Stimulated activated CD4-positive, alpha-beta T cell treated with anti-CD3 and anti-CD28 coated beads, Interleukin-15, amount 100 ng/mL, for 1 hour (primary cell): Measurements from ENCODE around the gene MT1X.
"Not testable (repeated sequence)": the region's sequence is repeated elsewhere in the genome, so short reads cannot be mapped to it uniquely, and the experiment has no call there.

Source experiments
- DNase-seq, 2 donors: peaks; one replicate each; pipeline ENCODE4 v3.0.0-alpha.2; 2020; ENCODE audit warnings: low read depth in 1 of 2, low spot score in 1 of 2

Gene MT1X

DNA sequence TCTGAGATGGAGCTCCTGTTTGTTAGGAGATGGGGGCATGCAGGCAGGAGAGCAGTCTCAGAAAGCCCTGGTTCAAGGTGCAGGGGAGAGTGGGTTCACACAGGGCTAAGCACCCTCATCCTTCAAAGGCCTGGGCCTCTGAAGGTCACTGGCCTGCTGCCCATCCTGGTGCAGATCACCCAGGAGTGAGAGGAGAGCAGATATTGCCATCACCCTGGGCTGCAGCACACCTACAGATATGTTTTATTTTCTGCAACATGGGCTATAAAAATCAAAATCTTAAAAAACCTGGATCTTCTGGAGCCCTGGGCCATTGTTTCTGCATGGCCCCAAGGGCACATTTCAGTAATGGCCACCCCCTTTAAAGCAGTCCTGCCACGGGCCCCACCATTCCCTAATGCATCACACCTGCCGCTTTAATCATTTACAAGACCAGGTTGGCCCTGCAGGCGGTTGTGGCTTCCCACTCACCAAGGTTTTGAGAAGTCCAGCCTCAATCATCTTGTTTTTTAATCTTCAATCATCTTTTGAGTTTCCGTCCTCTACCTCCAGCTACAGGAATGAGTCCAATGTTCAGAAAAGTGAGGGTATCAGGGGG, 27.3 kb downstream of the MT1X start:
- no peak for DNase-seq

DNA sequence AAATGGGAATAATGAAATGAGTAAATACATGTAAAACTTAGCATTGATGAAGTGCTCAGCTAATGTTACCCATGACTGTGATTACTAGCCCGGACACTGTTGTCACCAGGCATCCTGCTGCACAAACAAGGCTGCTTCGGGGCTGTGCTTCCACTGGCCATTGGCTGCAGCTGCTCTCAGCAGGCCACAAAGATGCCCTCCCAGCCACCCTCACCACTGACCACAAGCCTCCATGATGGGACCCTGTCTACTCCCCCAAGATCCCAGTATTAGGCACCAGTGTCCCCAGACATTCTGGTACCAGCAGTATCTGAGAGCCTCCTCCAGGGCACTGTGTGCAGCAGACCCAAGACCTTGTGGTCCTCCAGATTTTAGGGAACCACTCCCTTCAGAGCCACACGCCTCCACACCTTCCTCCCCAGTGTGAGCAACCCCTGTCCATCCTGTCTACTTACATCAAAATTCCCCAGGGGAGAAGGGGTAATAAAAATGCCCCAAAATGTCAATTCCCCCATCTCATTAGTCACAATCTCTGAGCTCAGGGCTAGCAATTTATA, 28.0 kb downstream of the MT1X start:
- no peak for DNase-seq

DNA sequence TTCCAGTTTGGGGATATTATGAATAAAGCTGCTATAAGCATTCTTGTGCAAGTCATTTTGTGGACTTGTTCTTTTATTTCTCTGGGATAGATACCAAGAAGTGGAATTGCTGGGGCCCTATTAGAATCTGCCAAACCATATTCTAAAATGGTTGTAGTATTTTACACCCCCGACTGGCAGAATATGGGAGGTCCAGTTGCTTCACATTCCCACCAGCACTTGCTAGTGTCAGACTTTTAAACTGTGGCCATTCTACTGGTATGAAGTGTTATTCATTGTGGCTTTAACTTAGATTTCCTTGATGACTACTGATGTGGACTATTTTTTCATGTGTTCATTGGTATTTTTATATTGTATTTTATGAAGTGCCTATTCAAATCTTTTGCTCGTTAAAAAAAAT, 29.6 kb downstream of the MT1X start:
- DNase-seq, result no peak

DNA sequence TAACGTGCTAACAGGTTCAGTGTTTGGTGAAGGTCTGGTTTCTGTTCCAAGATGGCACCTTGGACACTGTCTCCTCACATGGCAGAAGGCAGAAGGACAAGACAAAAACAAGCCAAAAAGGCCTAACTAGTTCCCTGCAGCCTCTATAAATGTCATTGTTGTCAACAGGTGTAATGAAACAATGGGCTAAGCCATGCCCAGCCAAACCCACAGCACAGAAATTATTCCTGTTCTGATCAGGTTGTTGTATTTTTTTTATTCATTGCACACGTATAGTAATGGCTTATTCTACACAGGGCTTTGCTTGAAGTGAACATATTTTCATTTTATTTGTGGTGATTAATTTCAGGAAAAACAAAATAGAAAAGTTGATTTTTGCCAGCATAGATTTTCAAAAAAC, 31.5 kb downstream of the MT1X start:
- no peak for DNase-seq

DNA sequence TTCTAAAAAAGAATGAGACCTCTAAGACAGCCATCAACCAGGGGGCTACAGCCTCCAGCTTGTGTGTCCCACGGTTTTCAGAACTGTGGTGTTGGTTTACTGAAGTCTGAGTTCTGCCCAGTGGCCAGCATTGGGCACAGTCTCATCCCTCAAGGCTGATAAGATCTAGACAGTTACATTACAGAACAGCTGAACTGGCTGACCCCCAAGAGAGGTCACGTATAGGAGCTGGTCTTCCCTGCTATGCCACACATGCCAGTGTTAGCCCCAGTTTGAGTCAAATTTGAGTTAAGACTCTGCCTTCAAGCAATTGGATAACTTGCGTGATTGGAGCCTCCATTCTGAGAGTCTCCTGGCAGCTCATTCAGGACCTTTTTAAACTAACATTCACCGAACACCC, 32.9 kb downstream of the MT1X start:
- no peak for DNase-seq

- DNase-seq, result no peak
Measured at GRCh38 chr16:56716761-56717160, 34.5 kb downstream of the MT1X start.

DNA sequence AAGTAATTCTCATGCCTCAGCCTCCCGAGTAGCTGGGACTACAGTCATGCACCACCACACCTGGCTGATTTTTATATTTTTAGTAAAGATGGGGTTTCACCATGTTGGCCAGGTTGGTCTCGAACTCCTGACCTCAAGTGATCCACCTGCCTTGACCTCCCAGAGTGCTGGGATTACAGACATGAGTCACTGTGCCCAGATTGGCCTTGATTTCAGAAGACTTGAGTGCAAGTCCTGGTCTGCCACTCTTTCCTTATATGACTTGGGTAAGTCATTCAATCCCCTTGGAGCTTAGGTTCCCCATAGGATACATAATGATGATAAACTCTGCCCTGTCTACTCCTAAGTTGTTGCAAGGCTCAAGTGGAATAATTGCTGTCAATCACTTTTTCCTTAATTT, 35.3 kb downstream of the MT1X start:
- not testable (repeated sequence) for DNase-seq

GRCh38 chr16:56722200-56722842, 40.1 kb downstream of the MT1X start:
- no peak for DNase-seq

- DNase-seq, result no peak
Measured at GRCh38 chr16:56724191-56724590, 41.9 kb downstream of the MT1X start.

DNA sequence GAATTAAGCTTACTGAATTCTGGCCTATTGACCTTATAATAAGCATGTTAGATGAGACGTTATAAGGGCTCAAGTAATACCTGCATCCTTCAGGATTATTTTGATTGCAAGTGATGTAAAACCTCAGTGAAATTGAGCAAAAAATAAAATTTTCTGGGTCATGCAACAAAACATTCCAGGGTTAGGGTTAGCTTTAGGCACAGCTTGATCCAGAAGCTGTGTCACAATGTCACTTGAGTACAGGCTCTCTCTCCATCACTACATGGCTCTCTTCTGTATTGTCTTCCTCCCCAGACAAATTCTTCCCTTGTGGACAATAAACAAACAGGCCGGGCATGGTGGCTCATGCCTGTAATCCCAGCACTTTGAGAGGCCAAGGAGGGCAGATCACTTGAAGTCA, 44.0 kb downstream of the MT1X start:
- no peak for DNase-seq

DNA sequence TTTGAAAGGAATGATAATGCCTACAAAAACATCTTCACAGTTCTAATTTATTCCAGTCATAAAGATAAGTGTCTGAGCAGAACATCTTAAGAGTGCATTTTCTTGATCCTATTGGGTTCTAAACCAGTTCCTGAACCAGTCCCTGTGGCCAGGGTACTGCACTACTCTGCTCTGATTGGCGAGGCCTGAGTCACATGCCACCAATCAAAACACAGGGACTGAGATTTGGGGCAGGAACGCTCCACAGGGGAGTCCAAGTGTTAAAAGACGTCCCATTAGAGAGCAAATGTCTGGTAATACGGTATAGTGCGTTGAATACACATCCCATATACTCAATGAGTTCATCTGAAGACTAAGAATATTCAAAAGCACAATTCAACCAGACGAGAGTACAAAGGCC, 44.7 kb downstream of the MT1X start:
- DNase-seq, result no peak

- no peak for DNase-seq
Measured at GRCh38 chr16:56728027-56728426, 45.8 kb downstream of the MT1X start.

- DNase-seq, result no peak
Measured at GRCh38 chr16:56728980-56729734, 46.9 kb downstream of the MT1X start.

GRCh38 chr16:56729735-56730662, 47.7 kb downstream of the MT1X start, which contains the start of gene NUP93:
Gene NUP93 (plus strand): TSS chr16:56730129. CDS start chr16:56748248, 18,119 bp downstream.
- DNase-seq, result peak; percentile 75 to 77

DNA sequence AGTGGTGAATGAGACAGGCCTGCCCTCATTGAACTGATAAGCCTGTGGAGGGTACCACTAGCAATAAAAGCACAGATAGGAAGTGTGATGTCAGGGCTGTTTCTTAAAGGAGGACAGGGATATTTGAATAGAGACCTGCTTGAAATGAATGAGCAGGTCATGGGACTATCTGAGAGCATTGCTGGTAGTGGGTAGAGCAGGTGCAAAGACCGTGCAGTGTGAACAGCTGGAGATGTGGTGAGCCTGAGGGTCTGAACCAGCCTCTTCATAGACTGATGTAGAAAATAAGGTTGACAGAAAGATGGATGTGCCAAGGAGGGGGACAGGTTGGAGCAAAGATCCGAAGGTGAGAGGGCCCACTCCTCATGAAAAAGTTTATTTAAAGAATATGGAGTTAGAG, 50.1 kb downstream of the MT1X start:
- no peak for DNase-seq

- peak in 1 of 2 donors; percentile 14 for DNase-seq
Measured at GRCh38 chr16:56732832-56733231, 50.6 kb downstream of the MT1X start.
